B cell (primary cell): ENCODE data around the gene SNRNP48.

Experiments
- CTCF ChIP-seq: fragments of 200-600 bp; IDR thresholded peaks from one replicate; pipeline ENCODE4 v1.8.0; 2022; ENCODE audit warnings: antibody characterized with exemption, mild to moderate bottlenecking
- EZH2 ChIP-seq: IDR thresholded peaks from 2 replicates; pipeline ENCODE4 v1.6.1; 2012; ENCODE audit warnings: borderline replicate concordance, low read depth, mild to moderate bottlenecking, moderate library complexity, low read length; ENCODE audit not compliant: insufficient read depth, poor library complexity, severe bottlenecking

- TF ChIP-seq CTCF: no peak
- no peak for TF ChIP-seq EZH2
Measured at GRCh38 chr6:7566107-7566506, 23.9 kb upstream of the SNRNP48 start.
